HepG2 (cell line): ENCODE data around the gene DYDC2.

ENCODE experiments used
- FOXK2 ChIP-seq: fragments of 450-650 bp; IDR thresholded peaks from 2 replicates; pipeline ENCODE4 v1.6.1; 2016
- KDM5A ChIP-seq: fragments of 200-600 bp; sonication (generic); IDR thresholded peaks from 2 replicates; pipeline ENCODE4 v1.7.0; 2018; ENCODE audit warnings: antibody characterized with exemption, mild to moderate bottlenecking, low read length, borderline replicate concordance
- KIAA2018 ChIP-seq: sonication (generic); formaldehyde crosslinking; IDR thresholded peaks from 2 replicates; pipeline ENCODE4 v1.5.0; 2020; ENCODE audit warnings: mild to moderate bottlenecking, missing genetic modification reagents, borderline replicate concordance
- NFE2L2 ChIP-seq: fragments of 150-350 bp; IDR thresholded peaks from 2 replicates; pipeline ENCODE4 v1.6.1; 2014; ENCODE audit warnings: low read length
- PHF21A ChIP-seq: sonication (generic); formaldehyde crosslinking; IDR thresholded peaks from 2 replicates; pipeline ENCODE4 v1.5.0; 2020; ENCODE audit warnings: mild to moderate bottlenecking, missing genetic modification reagents
- YEATS2 ChIP-seq: sonication (generic); formaldehyde crosslinking; IDR thresholded peaks from 2 replicates; pipeline ENCODE4 v1.4.0; 2020; ENCODE audit warnings: missing genetic modification reagents, borderline replicate concordance
- ZBTB21 ChIP-seq: sonication (generic); formaldehyde crosslinking; IDR thresholded peaks from 2 replicates; pipeline ENCODE4 v1.4.0; 2020; ENCODE audit warnings: missing genetic modification reagents
- ZFP41 ChIP-seq: sonication (generic); formaldehyde crosslinking; IDR thresholded peaks from 2 replicates; pipeline ENCODE4 v1.4.0; 2020; ENCODE audit warnings: mild to moderate bottlenecking, missing genetic modification reagents, borderline replicate concordance
- ZNF24 ChIP-seq: fragments of 450-650 bp; IDR thresholded peaks from 2 replicates; pipeline ENCODE4 v1.6.1; 2017; ENCODE audit warnings: antibody characterized with exemption, mild to moderate bottlenecking
- TF ChIP-seq, protein P1 (sequence below), 2 experiments: sonication (generic) in 1 of 2; formaldehyde crosslinking in 1 of 2; IDR thresholded peaks; 2 replicates each; pipeline versions ENCODE4 v1.6.1 to v1.9.0; 2014 to 2022; ENCODE audit warnings: antibody characterized with exemption in 1 of 2, borderline replicate concordance in 1 of 2, inconsistent platforms in 1 of 2, low read depth in 1 of 2, missing genetic modification reagents in 1 of 2
- TF ChIP-seq, protein P2 (sequence below): sonication (generic); formaldehyde crosslinking; IDR thresholded peaks from 2 replicates; pipeline ENCODE4 v1.5.0; 2020; ENCODE audit warnings: mild to moderate bottlenecking, missing genetic modification reagents, moderate library complexity
- TF ChIP-seq, protein P3 (sequence below), 2 experiments: sonication (generic) in 1 of 2; formaldehyde crosslinking in 1 of 2; IDR thresholded peaks; 2 replicates each; pipeline versions ENCODE4 v1.5.1 to v1.6.1; 2011 to 2020; ENCODE audit warnings: borderline replicate concordance in 1 of 2, low read depth in 1 of 2, low read length in 1 of 2, mild to moderate bottlenecking in 1 of 2, missing genetic modification reagents in 1 of 2, moderate library complexity in 1 of 2

DNA sequence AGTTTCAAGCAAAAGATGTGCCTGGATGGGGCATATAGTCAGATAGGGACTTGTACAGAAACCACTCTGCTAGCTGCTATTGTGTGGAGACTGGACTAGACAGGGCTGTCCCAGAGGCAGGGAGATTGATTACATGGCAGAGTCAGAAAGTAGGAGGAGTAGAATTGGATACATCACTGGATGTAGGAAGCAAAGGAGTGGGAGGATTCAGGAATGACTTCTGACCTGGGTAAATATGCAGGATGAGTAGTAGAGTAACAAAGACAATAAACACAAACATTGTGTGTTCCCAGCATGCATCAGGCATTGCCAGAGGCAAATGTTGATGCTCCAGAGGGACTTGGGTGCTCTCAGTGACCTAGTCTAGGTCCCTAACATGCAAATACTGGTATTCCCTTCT lies 36.2 kb upstream of the DYDC2 start:
- TF ChIP-seq PHF21A (CRISPR knock-in tag) (no peak), FOXK2 (no peak), ZNF24 (no peak), ZFP41 (no peak), KDM5A (no peak), KIAA2018 (CRISPR knock-in tag) (no peak), ZBTB21 (CRISPR knock-in tag) (no peak), YEATS2 (no peak), NFE2L2 (no peak)
- TF ChIP-seq, protein P1, sequence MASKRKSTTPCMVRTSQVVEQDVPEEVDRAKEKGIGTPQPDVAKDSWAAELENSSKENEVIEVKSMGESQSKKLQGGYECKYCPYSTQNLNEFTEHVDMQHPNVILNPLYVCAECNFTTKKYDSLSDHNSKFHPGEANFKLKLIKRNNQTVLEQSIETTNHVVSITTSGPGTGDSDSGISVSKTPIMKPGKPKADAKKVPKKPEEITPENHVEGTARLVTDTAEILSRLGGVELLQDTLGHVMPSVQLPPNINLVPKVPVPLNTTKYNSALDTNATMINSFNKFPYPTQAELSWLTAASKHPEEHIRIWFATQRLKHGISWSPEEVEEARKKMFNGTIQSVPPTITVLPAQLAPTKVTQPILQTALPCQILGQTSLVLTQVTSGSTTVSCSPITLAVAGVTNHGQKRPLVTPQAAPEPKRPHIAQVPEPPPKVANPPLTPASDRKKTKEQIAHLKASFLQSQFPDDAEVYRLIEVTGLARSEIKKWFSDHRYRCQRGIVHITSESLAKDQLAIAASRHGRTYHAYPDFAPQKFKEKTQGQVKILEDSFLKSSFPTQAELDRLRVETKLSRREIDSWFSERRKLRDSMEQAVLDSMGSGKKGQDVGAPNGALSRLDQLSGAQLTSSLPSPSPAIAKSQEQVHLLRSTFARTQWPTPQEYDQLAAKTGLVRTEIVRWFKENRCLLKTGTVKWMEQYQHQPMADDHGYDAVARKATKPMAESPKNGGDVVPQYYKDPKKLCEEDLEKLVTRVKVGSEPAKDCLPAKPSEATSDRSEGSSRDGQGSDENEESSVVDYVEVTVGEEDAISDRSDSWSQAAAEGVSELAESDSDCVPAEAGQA (IDR thresholded peaks at IDR 0.05; ENCODE audit: low read depth), result no peak
- TF ChIP-seq, protein P1 (CRISPR knock-in tag; IDR thresholded peaks at IDR 0.05; ENCODE audit: borderline replicate concordance), result no peak
- TF ChIP-seq, protein P2, sequence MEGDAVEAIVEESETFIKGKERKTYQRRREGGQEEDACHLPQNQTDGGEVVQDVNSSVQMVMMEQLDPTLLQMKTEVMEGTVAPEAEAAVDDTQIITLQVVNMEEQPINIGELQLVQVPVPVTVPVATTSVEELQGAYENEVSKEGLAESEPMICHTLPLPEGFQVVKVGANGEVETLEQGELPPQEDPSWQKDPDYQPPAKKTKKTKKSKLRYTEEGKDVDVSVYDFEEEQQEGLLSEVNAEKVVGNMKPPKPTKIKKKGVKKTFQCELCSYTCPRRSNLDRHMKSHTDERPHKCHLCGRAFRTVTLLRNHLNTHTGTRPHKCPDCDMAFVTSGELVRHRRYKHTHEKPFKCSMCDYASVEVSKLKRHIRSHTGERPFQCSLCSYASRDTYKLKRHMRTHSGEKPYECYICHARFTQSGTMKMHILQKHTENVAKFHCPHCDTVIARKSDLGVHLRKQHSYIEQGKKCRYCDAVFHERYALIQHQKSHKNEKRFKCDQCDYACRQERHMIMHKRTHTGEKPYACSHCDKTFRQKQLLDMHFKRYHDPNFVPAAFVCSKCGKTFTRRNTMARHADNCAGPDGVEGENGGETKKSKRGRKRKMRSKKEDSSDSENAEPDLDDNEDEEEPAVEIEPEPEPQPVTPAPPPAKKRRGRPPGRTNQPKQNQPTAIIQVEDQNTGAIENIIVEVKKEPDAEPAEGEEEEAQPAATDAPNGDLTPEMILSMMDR, result no peak
- TF ChIP-seq, protein P3, sequence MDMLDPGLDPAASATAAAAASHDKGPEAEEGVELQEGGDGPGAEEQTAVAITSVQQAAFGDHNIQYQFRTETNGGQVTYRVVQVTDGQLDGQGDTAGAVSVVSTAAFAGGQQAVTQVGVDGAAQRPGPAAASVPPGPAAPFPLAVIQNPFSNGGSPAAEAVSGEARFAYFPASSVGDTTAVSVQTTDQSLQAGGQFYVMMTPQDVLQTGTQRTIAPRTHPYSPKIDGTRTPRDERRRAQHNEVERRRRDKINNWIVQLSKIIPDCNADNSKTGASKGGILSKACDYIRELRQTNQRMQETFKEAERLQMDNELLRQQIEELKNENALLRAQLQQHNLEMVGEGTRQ (IDR thresholded peaks at IDR 0.05; ENCODE audit: low read depth, low read length), result no peak
- TF ChIP-seq, protein P3 (CRISPR knock-in tag; IDR thresholded peaks at IDR 0.05; ENCODE audit: borderline replicate concordance), result no peak
